ENCODE results near the gene PPP1R11. TPM values are rescaled to one million over a fixed set of nuclear protein-coding genes. Genes with fewer than 3 reads are reported as not detected.
A peak's percentile ranks its signal among the peaks of the same experiment; 100 is the strongest.

Gene PPP1R11
- total and polyA plus RNA-seq, 9 of the 15 experiments (the other 6 are each of a cell fraction or from before 2014, with no cell fraction given): 17.8 to 94.8 (median 44.6) TPM

- TF ChIP-seq, protein P1, sequence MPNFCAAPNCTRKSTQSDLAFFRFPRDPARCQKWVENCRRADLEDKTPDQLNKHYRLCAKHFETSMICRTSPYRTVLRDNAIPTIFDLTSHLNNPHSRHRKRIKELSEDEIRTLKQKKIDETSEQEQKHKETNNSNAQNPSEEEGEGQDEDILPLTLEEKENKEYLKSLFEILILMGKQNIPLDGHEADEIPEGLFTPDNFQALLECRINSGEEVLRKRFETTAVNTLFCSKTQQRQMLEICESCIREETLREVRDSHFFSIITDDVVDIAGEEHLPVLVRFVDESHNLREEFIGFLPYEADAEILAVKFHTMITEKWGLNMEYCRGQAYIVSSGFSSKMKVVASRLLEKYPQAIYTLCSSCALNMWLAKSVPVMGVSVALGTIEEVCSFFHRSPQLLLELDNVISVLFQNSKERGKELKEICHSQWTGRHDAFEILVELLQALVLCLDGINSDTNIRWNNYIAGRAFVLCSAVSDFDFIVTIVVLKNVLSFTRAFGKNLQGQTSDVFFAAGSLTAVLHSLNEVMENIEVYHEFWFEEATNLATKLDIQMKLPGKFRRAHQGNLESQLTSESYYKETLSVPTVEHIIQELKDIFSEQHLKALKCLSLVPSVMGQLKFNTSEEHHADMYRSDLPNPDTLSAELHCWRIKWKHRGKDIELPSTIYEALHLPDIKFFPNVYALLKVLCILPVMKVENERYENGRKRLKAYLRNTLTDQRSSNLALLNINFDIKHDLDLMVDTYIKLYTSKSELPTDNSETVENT (CRISPR knock-in tag; IDR thresholded peaks at IDR 0.05): no peak
- TF ChIP-seq, protein P2, sequence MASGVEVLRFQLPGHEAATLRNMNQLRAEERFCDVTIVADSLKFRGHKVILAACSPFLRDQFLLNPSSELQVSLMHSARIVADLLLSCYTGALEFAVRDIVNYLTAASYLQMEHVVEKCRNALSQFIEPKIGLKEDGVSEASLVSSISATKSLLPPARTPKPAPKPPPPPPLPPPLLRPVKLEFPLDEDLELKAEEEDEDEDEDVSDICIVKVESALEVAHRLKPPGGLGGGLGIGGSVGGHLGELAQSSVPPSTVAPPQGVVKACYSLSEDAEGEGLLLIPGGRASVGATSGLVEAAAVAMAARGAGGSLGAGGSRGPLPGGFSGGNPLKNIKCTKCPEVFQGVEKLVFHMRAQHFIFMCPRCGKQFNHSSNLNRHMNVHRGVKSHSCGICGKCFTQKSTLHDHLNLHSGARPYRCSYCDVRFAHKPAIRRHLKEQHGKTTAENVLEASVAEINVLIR (CRISPR knock-in tag; IDR thresholded peaks at IDR 0.05): no peak
- TF ChIP-seq PML (IDR thresholded peaks at IDR 0.05; ENCODE audit: low read length) (no peak), ZBTB11 (CRISPR knock-in tag; IDR thresholded peaks at IDR 0.05) (no peak; a peak in 1 of 6 replicates), ETV1 (tag; conservative IDR thresholded peaks at IDR 0.05; ENCODE audit: low read depth) (no peak), PYGO2 (tag; IDR thresholded peaks at IDR 0.05) (no peak), CC2D1A (IDR thresholded peaks at IDR 0.05) (no peak), KDM1A (IDR thresholded peaks at IDR 0.05) (no peak; a peak in 1 of 4 replicates), GABPA (tag; conservative IDR thresholded peaks at IDR 0.05; ENCODE audit: low read depth) (peak; percentile 76; the same call in 1 of the 2 replicates), TOE1 (IDR thresholded peaks at IDR 0.05; ENCODE audit: borderline replicate concordance) (peak; percentile 18; the same call in 1 of the 2 replicates), TOE1 (CRISPR knock-in tag; IDR thresholded peaks at IDR 0.05; ENCODE audit: borderline replicate concordance, low read depth) (no peak)
- TF ChIP-seq, protein P3, sequence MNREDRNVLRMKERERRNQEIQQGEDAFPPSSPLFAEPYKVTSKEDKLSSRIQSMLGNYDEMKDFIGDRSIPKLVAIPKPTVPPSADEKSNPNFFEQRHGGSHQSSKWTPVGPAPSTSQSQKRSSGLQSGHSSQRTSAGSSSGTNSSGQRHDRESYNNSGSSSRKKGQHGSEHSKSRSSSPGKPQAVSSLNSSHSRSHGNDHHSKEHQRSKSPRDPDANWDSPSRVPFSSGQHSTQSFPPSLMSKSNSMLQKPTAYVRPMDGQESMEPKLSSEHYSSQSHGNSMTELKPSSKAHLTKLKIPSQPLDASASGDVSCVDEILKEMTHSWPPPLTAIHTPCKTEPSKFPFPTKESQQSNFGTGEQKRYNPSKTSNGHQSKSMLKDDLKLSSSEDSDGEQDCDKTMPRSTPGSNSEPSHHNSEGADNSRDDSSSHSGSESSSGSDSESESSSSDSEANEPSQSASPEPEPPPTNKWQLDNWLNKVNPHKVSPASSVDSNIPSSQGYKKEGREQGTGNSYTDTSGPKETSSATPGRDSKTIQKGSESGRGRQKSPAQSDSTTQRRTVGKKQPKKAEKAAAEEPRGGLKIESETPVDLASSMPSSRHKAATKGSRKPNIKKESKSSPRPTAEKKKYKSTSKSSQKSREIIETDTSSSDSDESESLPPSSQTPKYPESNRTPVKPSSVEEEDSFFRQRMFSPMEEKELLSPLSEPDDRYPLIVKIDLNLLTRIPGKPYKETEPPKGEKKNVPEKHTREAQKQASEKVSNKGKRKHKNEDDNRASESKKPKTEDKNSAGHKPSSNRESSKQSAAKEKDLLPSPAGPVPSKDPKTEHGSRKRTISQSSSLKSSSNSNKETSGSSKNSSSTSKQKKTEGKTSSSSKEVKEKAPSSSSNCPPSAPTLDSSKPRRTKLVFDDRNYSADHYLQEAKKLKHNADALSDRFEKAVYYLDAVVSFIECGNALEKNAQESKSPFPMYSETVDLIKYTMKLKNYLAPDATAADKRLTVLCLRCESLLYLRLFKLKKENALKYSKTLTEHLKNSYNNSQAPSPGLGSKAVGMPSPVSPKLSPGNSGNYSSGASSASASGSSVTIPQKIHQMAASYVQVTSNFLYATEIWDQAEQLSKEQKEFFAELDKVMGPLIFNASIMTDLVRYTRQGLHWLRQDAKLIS (CRISPR knock-in tag; IDR thresholded peaks at IDR 0.05): no peak
- TF ChIP-seq, protein P4, sequence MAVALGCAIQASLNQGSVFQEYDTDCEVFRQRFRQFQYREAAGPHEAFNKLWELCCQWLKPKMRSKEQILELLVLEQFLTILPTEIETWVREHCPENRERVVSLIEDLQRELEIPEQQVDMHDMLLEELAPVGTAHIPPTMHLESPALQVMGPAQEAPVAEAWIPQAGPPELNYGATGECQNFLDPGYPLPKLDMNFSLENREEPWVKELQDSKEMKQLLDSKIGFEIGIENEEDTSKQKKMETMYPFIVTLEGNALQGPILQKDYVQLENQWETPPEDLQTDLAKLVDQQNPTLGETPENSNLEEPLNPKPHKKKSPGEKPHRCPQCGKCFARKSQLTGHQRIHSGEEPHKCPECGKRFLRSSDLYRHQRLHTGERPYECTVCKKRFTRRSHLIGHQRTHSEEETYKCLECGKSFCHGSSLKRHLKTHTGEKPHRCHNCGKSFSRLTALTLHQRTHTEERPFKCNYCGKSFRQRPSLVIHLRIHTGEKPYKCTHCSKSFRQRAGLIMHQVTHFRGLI (CRISPR knock-in tag; IDR thresholded peaks at IDR 0.05): no peak
Measured at GRCh38 chr6:30067460-30068139, 602 bp downstream of the PPP1R11 start (continued).
